ENCODE measurements around the gene RBP5. TPM values are rescaled to one million over a fixed set of nuclear protein-coding genes. Genes with fewer than 3 reads are reported as not detected.

Gene RBP5
- total and polyA plus RNA-seq, 2 donors (not counting 1 experiment from before 2014, with no cell fraction given) = not detected

GRCh38 chr12:7114008-7114407 lies 14.7 kb downstream of the RBP5 start:
- H3K4me2 ChIP-seq (ENCODE audit: extremely low read depth, insufficient read depth, low read length) = no peak overlapping the region
- H3K27ac ChIP-seq (ENCODE audit: insufficient read depth, low read length) = no peak overlapping the region
- no peak overlapping the region for H3K4me3 ChIP-seq (replicated peaks in 1 of 4; ENCODE audit: control extremely low read depth in 1 of 4, insufficient read depth in 1 of 4, low read depth in 3 of 4, low read length in 4 of 4)
- no peaks in the 10 kb centered on the region for H3K27me3 ChIP-seq (ENCODE audit: control insufficient read depth, insufficient read depth, low read length)
- no peak overlapping the region for H2AFZ ChIP-seq (ENCODE audit: low read length)
- no peaks in the 10 kb centered on the region for H4K20me1 ChIP-seq (ENCODE audit: control insufficient read depth, extremely low read depth, insufficient read depth, low read length)
- TF ChIP-seq CTCF (conservative IDR thresholded peaks at IDR 0.05 in 1 of 2, IDR thresholded peaks at IDR 0.05 in 1 of 2; ENCODE audit: low read depth in 1 of 2, low read length in 2 of 2) (no peak), EZH2 (IDR thresholded peaks at IDR 0.05; ENCODE audit: low read length, missing control alignments) (no peak)
- H3K9me3 ChIP-seq (ENCODE audit: control insufficient read depth, insufficient read depth, low read depth, low read length) = no peaks in the 10 kb centered on the region
- H3K79me2 ChIP-seq (ENCODE audit: control insufficient read depth, insufficient read depth, low read length) = no peaks in the 10 kb centered on the region
- peaks cover 3% of the 10 kb centered on the region for H3K4me1 ChIP-seq (ENCODE audit: control insufficient read depth, extremely low read depth, insufficient read depth, low read length)
- no peak for DNase-seq (ENCODE audit: low read depth in 2 of 2)
- no peak overlapping the region for H3K9ac ChIP-seq (ENCODE audit: insufficient read depth, low read length)
- H3K36me3 ChIP-seq (ENCODE audit: control insufficient read depth, insufficient read depth, low read length) = peaks cover 4% of the 10 kb centered on the region

GRCh38 chr12:7113389-7113871 lies 15.3 kb downstream of the RBP5 start:
- H3K27ac ChIP-seq (ENCODE audit: insufficient read depth, low read length) = no peak overlapping the region
- no peak overlapping the region for H3K9ac ChIP-seq (ENCODE audit: insufficient read depth, low read length)
- H3K9me3 ChIP-seq (ENCODE audit: control insufficient read depth, insufficient read depth, low read depth, low read length) = no peaks in the 10 kb centered on the region
- peaks cover 3% of the 10 kb centered on the region for H3K79me2 ChIP-seq (ENCODE audit: control insufficient read depth, insufficient read depth, low read length)
- H3K27me3 ChIP-seq (ENCODE audit: control insufficient read depth, insufficient read depth, low read length) = no peaks in the 10 kb centered on the region
- H4K20me1 ChIP-seq (ENCODE audit: control insufficient read depth, extremely low read depth, insufficient read depth, low read length) = no peaks in the 10 kb centered on the region
- H3K4me3 ChIP-seq (replicated peaks in 1 of 4; ENCODE audit: control extremely low read depth in 1 of 4, insufficient read depth in 1 of 4, low read depth in 3 of 4, low read length in 4 of 4) = no peak overlapping the region
- peaks cover 3% of the 10 kb centered on the region for H3K4me1 ChIP-seq (ENCODE audit: control insufficient read depth, extremely low read depth, insufficient read depth, low read length)
- H3K4me2 ChIP-seq (ENCODE audit: extremely low read depth, insufficient read depth, low read length) = no peak overlapping the region
- no peak overlapping the region for H2AFZ ChIP-seq (ENCODE audit: low read length)
- no peak for TF ChIP-seq EZH2 (IDR thresholded peaks at IDR 0.05; ENCODE audit: low read length, missing control alignments)
- TF ChIP-seq CTCF (conservative IDR thresholded peaks at IDR 0.05 in 1 of 2, IDR thresholded peaks at IDR 0.05 in 1 of 2; ENCODE audit: low read depth in 1 of 2, low read length in 2 of 2) = peak; percentile 76 to 81
- peak in 1 of 2 donors; percentile 63 for DNase-seq (ENCODE audit: low read depth in 2 of 2)
- H3K36me3 ChIP-seq (ENCODE audit: control insufficient read depth, insufficient read depth, low read length) = peaks cover 4% of the 10 kb centered on the region

GRCh38 chr12:7112041-7112440 lies 16.6 kb downstream of the RBP5 start:
- Histone ChIP-seq H3K4me1 (ENCODE audit: control insufficient read depth, extremely low read depth, insufficient read depth, low read length) (peaks cover 5% of the 10 kb centered on the region), H3K9me3 (ENCODE audit: control insufficient read depth, insufficient read depth, low read depth, low read length) (no peaks in the 10 kb centered on the region), H3K36me3 (ENCODE audit: control insufficient read depth, insufficient read depth, low read length) (peaks cover 4% of the 10 kb centered on the region), H3K79me2 (ENCODE audit: control insufficient read depth, insufficient read depth, low read length) (peaks cover 10% of the 10 kb centered on the region), H3K27me3 (ENCODE audit: control insufficient read depth, insufficient read depth, low read length) (no peaks in the 10 kb centered on the region), H3K27ac (ENCODE audit: insufficient read depth, low read length) (no peak overlapping the region), H3K4me2 (ENCODE audit: extremely low read depth, insufficient read depth, low read length) (no peak overlapping the region), H4K20me1 (ENCODE audit: control insufficient read depth, extremely low read depth, insufficient read depth, low read length) (no peaks in the 10 kb centered on the region), H3K4me3 (replicated peaks in 1 of 4; ENCODE audit: control extremely low read depth in 1 of 4, insufficient read depth in 1 of 4, low read depth in 3 of 4, low read length in 4 of 4) (no peak overlapping the region), H3K9ac (ENCODE audit: insufficient read depth, low read length) (no peak overlapping the region), H2AFZ (ENCODE audit: low read length) (no peak overlapping the region)
- DNase-seq (ENCODE audit: low read depth in 2 of 2) = no peak
- TF ChIP-seq EZH2 (IDR thresholded peaks at IDR 0.05; ENCODE audit: low read length, missing control alignments) = no peak
- TF ChIP-seq CTCF (conservative IDR thresholded peaks at IDR 0.05 in 1 of 2, IDR thresholded peaks at IDR 0.05 in 1 of 2; ENCODE audit: low read depth in 1 of 2, low read length in 2 of 2) = no peak

All from fibroblast of lung (primary cell).